ENCODE results near the gene SLTM.

SLTM gene

GRCh38 chr15:58830556-58830955 is 102.9 kb downstream of the SLTM start:
- POLR2A ChIA-PET = no interaction called here

More at GRCh38 chr15:58830556-58830955, 102.9 kb downstream of the SLTM start:
- Histone ChIP-seq H3K4me3 (ENCODE audit: low read depth, low read length) (no peak overlapping the region), H3K9me3 (ENCODE audit: control insufficient read depth, insufficient read depth, low read depth, low read length) (no peaks in the 10 kb centered on the region), H3K4me1 (ENCODE audit: control insufficient read depth, insufficient read depth, low read length) (no peaks in the 10 kb centered on the region), H3K27ac (ENCODE audit: extremely low read depth, low read depth, low read length) (no peak overlapping the region), H3K36me3 (ENCODE audit: control insufficient read depth in 2 of 2, insufficient read depth in 1 of 2, low read length in 2 of 2) (no peaks in the 10 kb centered on the region; a peak in 2 of 3 replicates)
- TF ChIP-seq ZNF549 (tag by site-specific recombination; IDR thresholded peaks at IDR 0.05) (no peak), ZBTB11 (tag by site-specific recombination; conservative IDR thresholded peaks at IDR 0.05; ENCODE audit: low read depth) (no peak), REST (tag by site-specific recombination; IDR thresholded peaks at IDR 0.05) (no peak), ZNF423 (tag by site-specific recombination; IDR thresholded peaks at IDR 0.05) (no peak), ZNF654 (tag by site-specific recombination; IDR thresholded peaks at IDR 0.05; ENCODE audit: low read depth) (no peak), TCF7L2 (IDR thresholded peaks at IDR 0.05; ENCODE audit: borderline replicate concordance, low read depth, low read length) (no peak), OSR2 (tag by site-specific recombination; IDR thresholded peaks at IDR 0.05) (no peak), ZNF404 (tag by site-specific recombination; IDR thresholded peaks at IDR 0.05) (no peak), ZNF548 (tag by site-specific recombination; IDR thresholded peaks at IDR 0.05) (no peak), ZNF280D (tag by site-specific recombination; IDR thresholded peaks at IDR 0.05) (no peak), ZFHX2 (tag by site-specific recombination; conservative IDR thresholded peaks at IDR 0.05) (no peak)
- CTCF ChIA-PET = no interaction called here

Data from HEK293 (cell line).